ENCODE data around the gene LEP. TPM values are rescaled to one million over a fixed set of nuclear protein-coding genes. Genes with fewer than 3 reads are reported as not detected.

Gene LEP
- total RNA-seq, 1 experiment from 2014 or later: not detected

DNA sequence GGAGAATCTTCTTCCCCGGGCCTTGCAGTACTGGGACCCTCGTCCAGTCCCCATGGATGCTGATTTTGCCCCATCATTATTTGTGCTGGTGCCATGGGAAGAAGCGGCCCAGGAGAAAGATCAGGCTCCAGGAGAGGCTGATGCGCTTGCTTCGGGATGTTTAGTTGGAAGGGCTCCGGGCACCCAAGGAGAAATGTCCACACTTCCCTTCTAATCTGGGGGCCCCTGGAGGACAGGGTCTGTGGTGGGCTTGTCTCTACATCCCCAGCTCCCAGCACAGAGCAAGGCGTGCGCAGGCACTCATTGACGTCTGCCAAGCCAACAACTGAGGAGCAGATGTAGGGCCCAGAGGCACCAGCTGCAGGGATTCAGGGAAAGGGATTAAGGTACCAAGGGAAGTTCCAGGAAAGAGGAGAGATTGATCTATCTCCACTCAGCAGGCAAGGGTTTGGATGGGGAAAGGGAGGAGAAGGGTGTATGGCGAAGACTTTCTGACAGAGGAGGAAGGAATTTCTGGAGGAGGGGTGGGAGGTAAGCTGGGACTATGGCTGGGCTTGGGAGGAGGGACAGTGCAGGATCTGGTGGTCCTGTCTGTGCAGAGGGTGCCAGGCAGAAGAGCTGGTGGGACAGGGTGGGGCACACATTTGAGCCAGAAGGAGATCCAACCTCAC lies 38.7 kb upstream of the LEP start:
- H3K9me3 ChIP-seq (ENCODE audit: control insufficient read depth, insufficient read depth, low read depth, low read length): no peaks in the 10 kb centered on the region
- TF ChIP-seq POLR2AphosphoS5 (IDR thresholded peaks at IDR 0.05; ENCODE audit: low read depth, low read length) (no peak), TCF7L2 (IDR thresholded peaks at IDR 0.05; ENCODE audit: low read depth, low read length) (no peak), REST (IDR thresholded peaks at IDR 0.05; ENCODE audit: insufficient read depth in 1 of 2, low read depth in 2 of 2, low read length in 1 of 2) (no peak), SIN3A (IDR thresholded peaks at IDR 0.05; ENCODE audit: borderline replicate concordance, insufficient read depth, low read depth, low read length) (no peak), CTCF (IDR thresholded peaks at IDR 0.05) (no peak)
- ChIA-PET POLR2A (no interaction called here), CTCF (no interaction called here)
- H3K4me1 ChIP-seq (ENCODE audit: control insufficient read depth, insufficient read depth, low read length): no peaks in the 10 kb centered on the region
- H3K36me3 ChIP-seq (ENCODE audit: control insufficient read depth, insufficient read depth, low read length): no peaks in the 10 kb centered on the region
- in situ Hi-C loops (cut with HindIII; ENCODE audit: low pct_unique_long_range_greater_than_20kb, low sequenced_read_pairs) (no loop called here), intact Hi-C loops (cut with micrococcal nuclease; ENCODE audit: unreplicated experiment) (no loop called here)
- BruUV-seq (replicated peaks): no TSS peak
- H3K4me3 ChIP-seq (ENCODE audit: low read depth in 2 of 2, low read length in 2 of 2): no peak overlapping the region
- peaks cover 6% of the 10 kb centered on the region; the same call in 1 of the 2 replicates for H3K27me3 ChIP-seq (ENCODE audit: control insufficient read depth, insufficient read depth, low read length)
- H3K27ac ChIP-seq (ENCODE audit: low read length): no peak overlapping the region
- ATAC-seq: no peak
- DNase-seq (ENCODE audit: low read depth, low spot score): no peak

GRCh38 chr7:128203047-128203491 lies 38.0 kb upstream of the LEP start:
- intact Hi-C loops (cut with micrococcal nuclease; ENCODE audit: unreplicated experiment): no loop called here

More at GRCh38 chr7:128203047-128203491, 38.0 kb upstream of the LEP start:
- BruUV-seq (replicated peaks): no TSS peak
- Histone ChIP-seq H3K4me3 (ENCODE audit: low read depth in 2 of 2, low read length in 2 of 2) (no peak overlapping the region), H3K36me3 (ENCODE audit: control insufficient read depth, insufficient read depth, low read length) (no peaks in the 10 kb centered on the region), H3K27ac (ENCODE audit: low read length) (no peak overlapping the region), H3K4me1 (ENCODE audit: control insufficient read depth, insufficient read depth, low read length) (no peaks in the 10 kb centered on the region), H3K9me3 (ENCODE audit: control insufficient read depth, insufficient read depth, low read depth, low read length) (no peaks in the 10 kb centered on the region), H3K27me3 (ENCODE audit: control insufficient read depth, insufficient read depth, low read length) (peaks cover 6% of the 10 kb centered on the region; the same call in 1 of the 2 replicates)
- in situ Hi-C loops (cut with HindIII; ENCODE audit: low pct_unique_long_range_greater_than_20kb, low sequenced_read_pairs): no loop called here
- CTCF ChIA-PET: no interaction called here
- POLR2A ChIA-PET: no interaction called here
- DNase-seq (ENCODE audit: low read depth, low spot score) (no peak), ATAC-seq (no peak)
- no peak for TF ChIP-seq TCF7L2 (IDR thresholded peaks at IDR 0.05; ENCODE audit: low read depth, low read length)
- TF ChIP-seq REST (IDR thresholded peaks at IDR 0.05; ENCODE audit: insufficient read depth in 1 of 2, low read depth in 2 of 2, low read length in 1 of 2): no peak
- TF ChIP-seq SIN3A (IDR thresholded peaks at IDR 0.05; ENCODE audit: borderline replicate concordance, insufficient read depth, low read depth, low read length): no peak
- no peak for TF ChIP-seq POLR2AphosphoS5 (IDR thresholded peaks at IDR 0.05; ENCODE audit: low read depth, low read length)
- TF ChIP-seq CTCF (IDR thresholded peaks at IDR 0.05): no peak

Data from Panc1 (cell line).